Stomach (tissue), 4 donors: ENCODE measurements around the gene FBXW8.

Experiments used
- EP300 ChIP-seq: sonication (generic); formaldehyde crosslinking; IDR thresholded peaks from one replicate; pipeline ENCODE4 v1.6.1; 2017; ENCODE audit warnings: antibody characterized with exemption
- POLR2A ChIP-seq, 4 donors: fragments of 450-650 bp; IDR thresholded peaks; one replicate each; pipeline ENCODE4 v1.6.1; 2016; ENCODE audit warnings: antibody characterized with exemption in 4 of 4, control low read depth in 2 of 4, mild to moderate bottlenecking in 1 of 4, moderate library complexity in 1 of 4
- POLR2AphosphoS5 ChIP-seq, 3 donors: sonication (generic); formaldehyde crosslinking; IDR thresholded peaks; one replicate each; pipeline ENCODE4 v1.6.1; 2016; ENCODE audit warnings: antibody characterized with exemption in 3 of 3
- TF ChIP-seq, protein P1 (sequence below), 7 experiments: fragments of 450-650 bp in 4 of 7; fragments of 200-600 bp in 3 of 7; sonication (generic) in 3 of 7; IDR thresholded peaks; one replicate each; pipeline ENCODE4 v1.5.1; 2016 to 2019; ENCODE audit warnings: antibody characterized with exemption in 7 of 7, control low read depth in 2 of 7, mild to moderate bottlenecking in 1 of 7

- TF ChIP-seq, protein P1, sequence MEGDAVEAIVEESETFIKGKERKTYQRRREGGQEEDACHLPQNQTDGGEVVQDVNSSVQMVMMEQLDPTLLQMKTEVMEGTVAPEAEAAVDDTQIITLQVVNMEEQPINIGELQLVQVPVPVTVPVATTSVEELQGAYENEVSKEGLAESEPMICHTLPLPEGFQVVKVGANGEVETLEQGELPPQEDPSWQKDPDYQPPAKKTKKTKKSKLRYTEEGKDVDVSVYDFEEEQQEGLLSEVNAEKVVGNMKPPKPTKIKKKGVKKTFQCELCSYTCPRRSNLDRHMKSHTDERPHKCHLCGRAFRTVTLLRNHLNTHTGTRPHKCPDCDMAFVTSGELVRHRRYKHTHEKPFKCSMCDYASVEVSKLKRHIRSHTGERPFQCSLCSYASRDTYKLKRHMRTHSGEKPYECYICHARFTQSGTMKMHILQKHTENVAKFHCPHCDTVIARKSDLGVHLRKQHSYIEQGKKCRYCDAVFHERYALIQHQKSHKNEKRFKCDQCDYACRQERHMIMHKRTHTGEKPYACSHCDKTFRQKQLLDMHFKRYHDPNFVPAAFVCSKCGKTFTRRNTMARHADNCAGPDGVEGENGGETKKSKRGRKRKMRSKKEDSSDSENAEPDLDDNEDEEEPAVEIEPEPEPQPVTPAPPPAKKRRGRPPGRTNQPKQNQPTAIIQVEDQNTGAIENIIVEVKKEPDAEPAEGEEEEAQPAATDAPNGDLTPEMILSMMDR (IDR thresholded peaks at IDR 0.05), result no peak
- TF ChIP-seq POLR2A (IDR thresholded peaks at IDR 0.05), result no peak
- TF ChIP-seq EP300, result no peak
- TF ChIP-seq POLR2AphosphoS5 (IDR thresholded peaks at IDR 0.05), result no peak
These were observed 59.1 kb downstream of the FBXW8 start for GRCh38 chr12:116969615-116970585.
